ENCODE data around the gene GPR160.

GRCh38 chr3:170044795-170045244 lies 7.0 kb downstream of the GPR160 start:
- TF ChIP-seq CTCF (IDR thresholded peaks at IDR 0.05; ENCODE audit: poor library complexity) (no peak), EZH2phosphoT487 (IDR thresholded peaks at IDR 0.05; ENCODE audit: low read depth, severe bottlenecking, unreplicated experiment) (no peak)
